Activated CD4-positive, alpha-beta T cell treated with anti-CD3 and anti-CD28 coated beads for 48 hours (primary cell): ENCODE results near the gene COX6B1.
"Not testable (repeated sequence)": the region's sequence is repeated elsewhere in the genome, so short reads cannot be mapped to it uniquely, and the experiment has no call there.

Experiments used
- DNase-seq: peaks from one replicate; pipeline ENCODE4 v3.0.0-alpha.2; 2020

The COX6B1 gene, protein sequence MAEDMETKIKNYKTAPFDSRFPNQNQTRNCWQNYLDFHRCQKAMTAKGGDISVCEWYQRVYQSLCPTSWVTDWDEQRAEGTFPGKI

DNA sequence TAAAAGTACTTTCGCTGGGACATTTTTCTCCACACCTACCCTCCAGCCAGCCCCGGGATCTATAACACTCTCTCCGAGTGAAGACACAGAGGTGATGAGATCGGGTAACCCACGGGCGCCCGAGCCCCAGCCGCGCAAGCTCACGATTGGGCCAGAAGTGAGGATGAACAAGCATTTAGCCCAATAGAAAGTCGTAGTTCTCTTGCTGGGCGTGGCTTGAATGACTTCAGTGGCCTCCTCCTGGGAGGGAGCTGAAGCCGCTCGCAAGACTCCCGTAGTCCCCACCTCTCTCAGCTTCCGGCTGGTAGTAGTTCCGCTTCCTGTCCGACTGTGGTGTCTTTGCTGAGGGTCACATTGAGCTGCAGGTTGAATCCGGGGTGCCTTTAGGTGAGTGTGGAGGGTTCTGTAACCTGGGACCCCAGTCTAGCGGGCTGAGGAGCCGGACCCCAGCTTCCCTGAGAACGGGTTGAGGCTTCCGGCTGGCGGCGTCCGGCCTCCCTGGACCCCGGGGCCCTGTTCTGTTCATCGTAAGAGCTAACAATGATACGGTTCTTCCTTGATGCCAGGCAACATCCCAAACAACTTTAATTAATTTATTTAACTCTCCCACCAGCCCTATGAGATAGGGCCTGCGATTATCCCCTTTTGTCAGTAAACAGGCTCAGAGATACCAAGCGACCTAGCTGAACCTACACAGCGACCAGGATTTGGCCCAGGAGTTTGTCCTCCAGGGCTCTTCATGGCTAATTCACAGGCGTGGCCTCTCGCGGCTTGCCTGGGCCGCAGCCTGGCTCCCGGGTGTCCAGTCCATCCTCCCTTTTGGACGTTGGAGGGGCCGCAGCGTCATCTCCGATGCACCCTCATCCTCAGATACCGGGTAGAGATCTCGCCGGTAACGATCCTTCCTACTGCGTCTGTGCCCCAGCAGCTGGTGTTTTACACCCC, at the start of gene COX6B1:
COX6B1 (plus strand) TSS at position 307 of the 945 bp plus-strand sequence. CDS start 2,921 bp downstream, outside the sequence.
- peak; percentile 95 for DNase-seq

- no peak for DNase-seq
Measured at GRCh38 chr19:35601971-35602370, 46.2 kb upstream of the COX6B1 start.

- DNase-seq: not testable (repeated sequence)
Measured at GRCh38 chr19:35604436-35604835, 43.7 kb upstream of the COX6B1 start.

DNA sequence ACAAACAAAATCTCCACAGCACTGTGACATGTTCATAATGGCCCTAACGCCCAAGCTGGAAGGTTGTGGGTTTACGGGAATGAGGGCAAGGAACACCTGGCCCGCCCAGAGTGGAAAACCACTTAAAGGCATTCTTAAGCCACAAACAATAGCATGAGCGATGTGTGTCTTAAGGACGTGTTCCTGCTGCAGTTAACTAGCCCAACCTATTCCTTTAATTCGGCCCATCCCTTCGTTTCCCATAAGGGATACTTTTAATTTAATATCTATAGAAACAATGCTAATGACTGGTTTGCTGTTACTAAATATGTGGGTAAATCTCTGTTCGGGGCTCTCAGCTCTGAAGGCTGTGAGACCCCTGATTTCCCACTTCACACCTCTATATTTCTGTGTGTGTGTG, 41.0 kb upstream of the COX6B1 start:
- not testable (repeated sequence) for DNase-seq

DNA sequence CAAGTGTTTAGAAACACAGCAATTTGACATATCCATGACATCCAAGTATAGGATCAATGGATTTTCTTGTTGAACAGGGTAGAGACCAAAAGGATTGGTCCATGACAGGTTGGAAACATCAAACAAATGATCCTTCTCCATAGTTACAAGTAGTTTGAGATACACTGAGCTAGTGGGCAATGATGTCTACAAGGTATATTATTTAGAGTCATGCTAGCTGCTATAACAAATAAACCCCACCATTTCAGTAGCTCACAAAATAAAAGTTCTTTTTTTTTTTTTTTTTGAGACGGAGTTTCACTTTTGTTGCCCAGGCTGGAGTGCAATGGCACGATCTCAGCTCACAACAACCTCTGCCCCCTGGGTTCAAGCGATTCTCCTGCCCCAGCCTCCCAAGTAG, 40.5 kb upstream of the COX6B1 start:
- no peak for DNase-seq

DNA sequence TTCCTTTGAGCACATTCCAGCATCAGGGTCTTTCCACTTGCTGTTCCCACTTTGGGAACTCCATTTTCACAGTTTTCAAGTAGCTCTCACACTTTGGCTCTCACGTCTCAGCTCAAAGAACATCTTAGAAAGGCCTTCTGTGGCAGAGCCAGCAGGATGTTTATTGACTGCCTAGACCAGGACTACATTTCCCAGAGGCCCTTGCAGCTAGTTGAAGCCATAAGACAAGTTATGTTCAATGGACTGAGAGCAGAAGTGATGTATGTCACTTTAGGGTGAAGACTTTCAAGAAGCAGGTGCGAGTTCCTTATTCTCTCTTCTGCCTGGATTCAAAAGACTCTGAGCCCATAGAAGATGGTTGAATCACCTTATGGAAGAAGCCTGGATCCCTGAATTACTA, 39.9 kb upstream of the COX6B1 start:
- no peak for DNase-seq

- peak; percentile 19 for DNase-seq
Measured at GRCh38 chr19:35609851-35610353, 38.2 kb upstream of the COX6B1 start.

DNA sequence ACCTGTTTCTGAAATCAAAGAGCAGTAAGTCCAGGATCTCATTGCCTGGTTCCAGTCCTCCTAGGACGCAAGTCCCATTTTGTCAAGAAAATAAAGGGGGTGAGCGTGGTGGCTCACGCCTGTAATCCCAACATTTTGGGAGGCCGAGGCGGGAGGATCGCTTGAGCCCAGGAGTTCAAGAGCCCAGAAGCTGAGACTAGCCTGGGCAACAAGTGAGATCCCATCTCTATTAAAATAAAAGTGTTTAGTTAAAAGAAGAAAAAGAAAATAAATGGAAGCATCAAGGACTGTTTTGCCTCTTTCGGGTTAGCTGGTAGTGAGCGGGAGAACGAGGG, 35.9 kb upstream of the COX6B1 start:
- no peak for DNase-seq

DNA sequence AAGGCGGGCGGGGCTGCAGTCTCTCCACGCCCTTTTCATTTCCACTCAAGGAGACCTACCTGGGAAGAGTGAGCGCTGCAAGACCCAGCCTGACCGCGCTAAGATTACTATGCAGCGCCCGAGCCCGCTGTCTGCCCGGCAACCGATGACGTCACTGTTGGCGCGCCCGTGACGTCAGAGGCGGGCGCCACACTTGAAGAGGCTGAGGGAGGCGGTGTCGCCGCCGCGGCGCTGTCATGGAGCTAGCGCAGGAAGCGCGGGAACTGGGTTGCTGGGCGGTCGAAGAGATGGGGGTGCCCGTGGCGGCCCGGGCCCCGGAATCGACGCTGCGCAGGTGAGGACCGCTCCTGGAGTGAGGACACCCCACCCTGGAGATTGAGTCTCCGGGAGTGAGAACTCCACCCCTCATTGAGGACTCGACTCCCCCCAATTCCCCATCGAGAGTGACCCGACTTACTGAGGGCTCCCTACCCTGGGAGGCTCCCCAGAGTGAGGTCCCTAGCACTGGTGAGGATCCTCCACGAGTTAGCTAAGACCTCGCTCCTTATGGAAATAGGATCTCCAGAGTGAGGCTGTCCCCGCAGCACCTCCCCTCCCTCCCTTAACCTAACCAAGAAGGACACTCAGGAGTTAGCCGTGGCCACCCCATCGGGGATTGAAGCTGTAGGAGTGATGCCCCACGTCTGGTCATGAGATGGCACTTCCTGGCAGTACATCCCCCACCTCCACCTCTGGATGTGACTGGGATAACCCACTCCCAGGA, 35.4 kb upstream of the COX6B1 start, which contains the start of gene HAUS5:
HAUS5 (plus strand) TSS at position 177 of the 763 bp plus-strand sequence; CDS start at position 237, 60 bp downstream.
- DNase-seq: peak; percentile 97

DNA sequence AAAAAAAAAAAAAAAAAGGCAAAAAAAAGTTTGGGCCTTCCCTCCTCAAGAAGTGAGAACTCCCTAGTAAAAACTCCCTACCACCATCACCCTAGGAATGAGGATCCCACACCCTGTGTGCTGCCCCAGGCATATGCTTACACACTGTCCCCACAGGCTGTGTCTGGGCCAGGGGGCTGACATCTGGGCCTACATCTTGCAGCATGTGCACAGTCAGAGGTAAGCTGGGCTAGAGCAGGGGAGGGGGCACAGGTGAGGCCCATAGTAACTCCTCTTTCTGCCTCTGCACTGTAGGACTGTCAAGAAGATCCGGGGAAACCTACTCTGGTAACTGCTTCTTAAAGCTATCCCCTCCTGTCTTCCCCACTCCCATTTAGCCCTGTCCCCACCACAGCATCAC, 34.5 kb upstream of the COX6B1 start:
- DNase-seq: no peak

DNA sequence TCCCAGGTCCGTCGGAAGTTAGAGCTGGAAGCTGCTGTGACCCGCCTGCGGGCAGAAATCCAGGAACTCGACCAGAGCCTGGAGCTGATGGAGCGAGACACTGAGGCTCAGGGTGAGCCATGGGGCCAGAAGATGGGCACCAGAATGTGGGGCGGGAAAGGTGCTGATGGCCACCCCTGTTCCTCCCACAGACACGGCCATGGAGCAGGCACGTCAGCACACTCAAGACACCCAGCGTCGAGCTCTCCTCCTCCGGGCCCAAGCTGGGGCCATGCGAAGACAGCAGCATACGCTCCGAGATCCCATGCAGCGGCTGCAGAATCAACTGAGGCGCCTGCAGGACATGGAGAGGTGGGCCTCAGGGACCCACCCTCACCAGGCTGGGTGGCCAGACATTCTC, 33.1 kb upstream of the COX6B1 start:
- no peak for DNase-seq

DNA sequence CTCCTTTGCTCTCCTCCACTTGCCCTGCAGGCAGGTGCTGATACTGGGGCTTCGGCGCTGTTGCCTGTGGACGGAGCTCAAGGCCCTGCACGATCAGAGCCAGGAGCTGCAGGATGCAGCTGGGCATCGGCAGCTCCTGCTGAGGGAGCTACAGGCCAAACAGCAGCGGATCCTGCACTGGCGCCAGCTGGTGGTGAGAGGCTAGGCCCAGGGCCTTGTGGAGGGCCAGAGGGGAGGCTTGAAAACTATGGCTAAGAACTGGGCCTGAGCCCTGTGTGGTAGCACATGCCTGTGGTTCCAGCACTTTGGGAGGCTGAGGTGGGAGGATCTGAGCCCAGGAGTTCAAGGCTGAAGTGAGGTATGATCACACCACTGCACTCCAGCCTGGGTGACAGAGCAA, 29.3 kb upstream of the COX6B1 start:
- no peak for DNase-seq

DNA sequence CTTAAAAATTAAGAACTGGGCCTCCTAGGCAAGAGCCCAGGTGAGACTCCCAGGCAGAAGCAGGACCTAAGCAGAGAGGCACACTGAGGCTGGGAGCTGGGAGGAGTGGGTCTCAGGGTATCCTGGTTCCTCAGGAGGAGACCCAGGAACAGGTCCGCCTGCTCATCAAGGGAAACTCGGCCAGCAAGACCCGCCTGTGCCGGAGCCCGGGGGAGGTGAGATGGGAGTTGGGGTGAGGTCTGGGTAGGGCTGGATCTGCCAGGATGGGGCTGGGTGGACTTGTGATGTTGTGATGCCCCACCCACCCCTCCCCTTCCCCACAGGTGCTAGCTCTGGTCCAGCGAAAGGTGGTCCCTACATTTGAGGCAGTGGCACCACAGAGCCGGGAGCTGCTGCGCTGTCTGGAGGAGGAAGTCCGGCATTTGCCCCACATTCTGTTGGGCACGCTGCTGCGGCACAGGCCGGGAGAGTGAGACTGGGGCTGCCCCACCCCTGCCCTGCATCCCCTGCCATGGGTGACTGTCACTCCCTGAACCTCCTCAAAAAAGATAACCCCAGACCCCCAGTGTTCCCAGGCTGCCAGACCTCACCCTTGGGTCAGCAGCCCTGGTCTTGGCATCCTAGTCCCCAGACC, 28.7 kb upstream of the COX6B1 start:
- DNase-seq: no peak

DNA sequence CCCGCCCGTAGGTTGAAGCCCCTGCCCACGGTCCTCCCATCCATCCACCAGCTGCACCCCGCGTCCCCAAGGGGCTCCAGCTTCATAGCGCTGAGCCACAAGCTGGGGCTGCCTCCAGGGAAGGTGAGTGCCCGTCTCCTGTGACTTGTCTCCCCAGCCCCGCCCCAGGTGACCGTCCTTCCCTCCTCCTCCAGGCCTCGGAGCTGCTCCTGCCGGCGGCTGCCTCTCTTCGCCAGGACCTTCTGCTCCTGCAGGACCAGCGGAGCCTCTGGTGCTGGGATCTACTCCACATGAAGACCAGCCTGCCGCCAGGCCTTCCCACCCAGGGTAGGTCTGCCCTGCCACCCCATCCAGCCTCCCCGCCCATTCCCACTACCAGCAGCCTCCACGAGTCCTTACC, 28.1 kb upstream of the COX6B1 start:
- no peak for DNase-seq

DNA sequence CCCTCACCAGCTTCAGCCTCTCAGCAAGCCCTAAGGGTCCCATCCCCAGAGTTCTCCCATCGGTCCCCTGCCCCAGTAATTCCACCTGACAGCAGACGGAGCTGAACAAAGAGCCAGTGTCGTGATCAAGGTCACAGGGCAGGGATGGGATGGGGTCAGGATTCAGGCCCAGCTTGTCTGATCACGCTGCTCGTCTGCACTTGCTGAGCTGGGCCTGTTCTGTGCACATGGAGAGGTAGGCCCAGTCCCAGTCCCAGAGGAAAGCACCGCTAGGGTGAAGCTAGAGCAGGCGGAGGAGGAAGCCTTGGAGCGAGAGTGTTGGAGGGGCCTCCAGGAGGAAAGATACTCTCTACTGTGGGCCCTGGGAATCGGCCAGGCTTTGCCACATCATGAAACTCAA, 26.4 kb upstream of the COX6B1 start:
- DNase-seq: no peak

- DNase-seq: no peak
Measured at GRCh38 chr19:35622750-35623149, 25.4 kb upstream of the COX6B1 start.

DNA sequence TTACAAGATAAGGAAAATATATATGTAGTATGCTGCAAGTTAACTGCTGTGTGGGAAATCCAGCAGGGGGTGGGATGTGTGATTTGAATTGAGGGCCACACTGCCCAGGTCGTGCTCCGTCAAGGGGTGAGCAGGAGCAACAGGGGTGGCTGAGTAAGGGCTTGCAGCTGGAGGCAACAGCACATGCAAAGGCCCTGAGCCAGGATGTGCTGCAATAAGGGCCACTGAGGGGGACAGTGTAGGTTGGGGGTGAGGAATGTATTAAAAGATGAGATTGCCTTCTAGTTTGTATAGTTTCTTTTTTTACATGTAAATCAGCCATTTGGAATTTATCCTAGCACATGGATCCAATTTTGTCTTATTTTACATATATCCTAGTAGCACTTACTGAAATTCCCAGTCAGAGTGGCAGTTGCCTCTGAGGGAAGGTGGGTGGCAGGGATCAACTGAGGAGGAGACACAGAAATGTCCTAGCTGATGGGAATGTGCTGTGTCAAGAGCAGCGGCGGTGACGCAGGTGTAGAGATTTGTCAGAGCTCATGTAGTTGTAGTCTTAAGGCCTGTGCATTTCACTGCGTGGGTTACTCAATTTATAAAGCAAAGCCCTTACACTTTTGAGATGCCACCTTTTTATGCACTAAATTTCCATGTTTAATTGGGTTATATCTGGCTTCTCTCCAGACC, 24.7 kb upstream of the COX6B1 start:
- DNase-seq: no peak

DNA sequence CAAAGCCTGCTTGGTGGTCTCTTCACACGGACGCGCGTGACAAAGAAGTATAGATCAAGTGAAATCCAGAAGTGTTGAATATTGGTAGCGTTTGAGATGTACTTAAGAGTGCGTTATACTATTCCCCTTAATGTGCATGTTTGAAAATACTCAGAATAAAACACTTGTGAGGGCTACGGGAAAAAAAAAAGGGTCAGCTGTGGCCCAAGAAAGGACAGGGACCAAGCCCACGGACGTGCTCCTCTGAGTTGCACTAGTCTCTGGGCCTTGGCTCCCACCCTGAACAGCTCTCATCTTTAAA, 19.9 kb upstream of the COX6B1 start:
- DNase-seq: no peak

DNA sequence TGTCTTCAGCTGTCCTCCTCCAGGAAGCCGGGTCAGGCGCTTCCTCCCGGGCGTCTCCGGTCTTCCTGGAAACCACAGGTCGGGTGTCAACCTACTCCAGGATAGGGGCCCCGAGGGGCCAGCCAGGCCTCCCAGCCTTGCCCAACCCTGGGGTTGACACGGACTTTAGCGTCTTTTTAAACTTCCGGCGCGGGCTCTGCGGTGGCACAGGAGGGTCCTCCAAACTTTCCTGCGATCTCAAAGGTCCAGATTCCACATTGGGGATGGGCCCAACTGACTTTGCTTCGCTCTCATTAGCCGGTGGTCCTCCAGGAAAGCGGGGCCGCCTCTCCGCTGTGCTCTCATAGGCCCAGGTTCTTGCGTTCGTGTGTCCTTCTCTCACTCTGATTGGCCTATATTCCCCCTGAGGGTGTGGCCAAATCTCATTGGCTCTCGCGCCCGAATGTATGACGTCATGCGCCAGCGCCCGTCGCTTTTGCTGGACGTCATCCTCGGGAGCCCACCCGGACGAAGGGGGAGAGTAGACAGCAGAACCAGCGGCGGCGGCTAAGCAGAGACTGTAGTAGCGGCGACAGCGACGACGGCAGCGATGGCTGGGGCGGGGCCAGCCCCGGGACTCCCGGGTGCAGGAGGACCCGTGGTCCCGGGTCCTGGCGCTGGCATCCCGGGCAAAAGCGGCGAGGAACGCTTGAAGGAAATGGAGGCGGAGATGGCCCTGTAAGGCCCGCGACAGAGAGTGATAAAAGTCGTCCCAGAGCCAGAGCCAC, 19.4 kb upstream of the COX6B1 start, which contains the start of gene RBM42:
RBM42 (plus strand) TSS at position 472 of the 767 bp plus-strand sequence; CDS start at position 590, 118 bp downstream.
- DNase-seq: peak; percentile 97

DNA sequence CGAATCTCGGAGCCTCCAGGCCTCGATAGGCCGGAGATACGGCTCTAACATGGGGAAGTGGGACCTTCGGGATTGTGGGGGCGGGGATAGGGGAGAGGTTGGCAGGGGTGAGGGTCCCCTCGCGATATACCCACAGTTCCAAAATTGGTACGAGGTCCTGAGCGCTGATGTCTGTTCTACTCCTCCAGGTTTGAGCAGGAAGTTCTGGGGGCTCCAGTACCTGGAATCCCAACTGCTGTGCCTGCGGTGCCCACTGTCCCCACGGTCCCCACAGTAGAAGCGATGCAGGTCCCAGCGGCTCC, 18.8 kb upstream of the COX6B1 start:
- DNase-seq: no peak

DNA sequence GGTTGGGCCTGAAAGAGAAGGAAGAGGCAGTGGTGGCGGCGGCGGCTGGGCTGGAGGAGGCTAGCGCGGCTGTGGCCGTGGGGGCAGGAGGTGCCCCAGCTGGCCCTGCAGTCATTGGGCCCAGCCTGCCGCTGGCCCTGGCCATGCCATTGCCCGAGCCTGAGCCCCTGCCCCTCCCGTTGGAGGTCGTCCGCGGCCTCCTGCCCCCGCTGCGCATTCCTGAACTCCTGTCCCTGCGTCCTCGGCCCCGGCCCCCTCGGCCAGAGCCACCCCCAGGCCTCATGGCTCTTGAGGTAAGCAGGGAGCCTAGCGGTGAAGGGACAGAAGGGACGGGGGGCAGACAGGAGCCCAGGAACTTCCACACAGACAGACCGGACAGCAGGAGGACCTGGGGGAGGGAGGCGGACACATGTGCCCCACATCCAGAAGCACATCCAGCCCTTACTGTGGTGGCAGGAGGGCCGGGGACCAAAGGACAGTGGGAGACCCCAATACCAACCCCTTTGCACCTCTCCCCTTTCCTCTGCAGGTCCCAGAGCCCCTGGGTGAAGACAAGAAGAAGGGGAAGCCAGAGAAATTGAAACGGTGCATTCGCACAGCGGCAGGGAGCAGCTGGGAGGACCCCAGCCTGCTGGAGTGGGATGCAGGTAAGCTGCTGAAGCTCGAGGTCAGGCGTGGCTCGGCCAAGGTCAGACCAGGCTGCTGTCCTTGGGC, 14.2 kb upstream of the COX6B1 start:
- DNase-seq: no peak
